Fibroblast of the aortic adventitia (primary cell): ENCODE measurements around the gene TMEM88. TPM values are rescaled to one million over a fixed set of nuclear protein-coding genes. Genes with fewer than 3 reads are reported as not detected.

Source experiments
- DNase-seq: peaks from one replicate; pipeline ENCODE4 v3.0.0-alpha.2; 2010; ENCODE audit warnings: low read depth
- H3K4me3 ChIP-seq: 2 replicates; pipeline ENCODE4 v1.5.1; 2011; ENCODE audit warnings: low read depth, mild to moderate bottlenecking, control low read depth, low read length, moderate library complexity
- CTCF ChIP-seq: IDR thresholded peaks from 2 replicates; pipeline ENCODE4 v1.5.1; 2011; ENCODE audit warnings: mild to moderate bottlenecking, low read length, control low read depth, inconsistent platforms; ENCODE audit not compliant: insufficient read depth
- total RNA-seq: library from RNA; depleted of rRNA; stranded (reverse); fragments of >200 nt; gene quantifications from 2 replicates; pipeline ENCODE4 v1.2.3, GENCODE V29; 2012; ENCODE audit warnings: low replicate concordance

TMEM88 gene
- total RNA-seq, 1 donor = 0.18 TPM

- no peak for TF ChIP-seq CTCF
- no peak overlapping the region for H3K4me3 ChIP-seq
- no peak for DNase-seq
These were observed 18.2 kb downstream of the TMEM88 start for GRCh38 chr17:7873051-7873450.

- DNase-seq = no peak
- TF ChIP-seq CTCF = no peak
- no peak overlapping the region for H3K4me3 ChIP-seq
These were observed 21.0 kb downstream of the TMEM88 start for GRCh38 chr17:7875804-7876370.

GRCh38 chr17:7878234-7878633, 23.4 kb downstream of the TMEM88 start:
- TF ChIP-seq CTCF = no peak
- H3K4me3 ChIP-seq = no peak overlapping the region
- DNase-seq = no peak

- no peak for TF ChIP-seq CTCF
- DNase-seq = no peak
These were observed 25.4 kb downstream of the TMEM88 start for GRCh38 chr17:7880076-7880868.

GRCh38 chr17:7881276-7882054, 26.6 kb downstream of the TMEM88 start:
- no peak for DNase-seq
- no peak for TF ChIP-seq CTCF
- H3K4me3 ChIP-seq = no peak overlapping the region

More at GRCh38 chr17:7880076-7880868, 25.4 kb downstream of the TMEM88 start:
- no peak overlapping the region for H3K4me3 ChIP-seq

- no peak overlapping the region for H3K4me3 ChIP-seq
- no peak for TF ChIP-seq CTCF
- no peak for DNase-seq
These were observed 27.2 kb downstream of the TMEM88 start for GRCh38 chr17:7882068-7882467.
